Fibroblast of the aortic adventitia (primary cell): ENCODE results near the gene FAM131A. TPM values are rescaled to one million over a fixed set of nuclear protein-coding genes. Genes with fewer than 3 reads are reported as not detected.
A peak's percentile ranks its signal among the peaks of the same experiment; 100 is the strongest.

ENCODE experiments used
- DNase-seq: peaks from one replicate; pipeline ENCODE4 v3.0.0-alpha.2; 2010; ENCODE audit warnings: low read depth
- H3K4me3 ChIP-seq: 2 replicates; pipeline ENCODE4 v1.5.1; 2011; ENCODE audit warnings: low read depth, mild to moderate bottlenecking, control low read depth, low read length, moderate library complexity
- CTCF ChIP-seq: IDR thresholded peaks from 2 replicates; pipeline ENCODE4 v1.5.1; 2011; ENCODE audit warnings: mild to moderate bottlenecking, low read length, control low read depth, inconsistent platforms; ENCODE audit not compliant: insufficient read depth
- total RNA-seq: library from RNA; depleted of rRNA; stranded (reverse); fragments of >200 nt; gene quantifications from 2 replicates; pipeline ENCODE4 v1.2.3, GENCODE V29; 2012; ENCODE audit warnings: low replicate concordance

The FAM131A gene
- total RNA-seq: 14.0 and 19.1 TPM in 2 replicates

- peak; percentile 87 for DNase-seq
- TF ChIP-seq CTCF: no peak
- peak within 1 kb of the TSS; percentile 77 for H3K4me3 ChIP-seq
Observed at GRCh38 chr3:184337399-184337714, at the start of gene FAM131A. FAM131A (plus strand) TSS chr3:184337600; CDS start chr3:184337631, 31 bp downstream.

- H3K4me3 ChIP-seq: no peak overlapping the region
- peak; percentile 59 for TF ChIP-seq CTCF
- DNase-seq: peak; percentile 60
Observed at GRCh38 chr3:184289426-184289938, 47.9 kb upstream of the FAM131A start.

GRCh38 chr3:184290331-184290730 lies 47.1 kb upstream of the FAM131A start:
- DNase-seq: no peak
- H3K4me3 ChIP-seq: no peak overlapping the region
- no peak for TF ChIP-seq CTCF

GRCh38 chr3:184291044-184291737 lies 46.2 kb upstream of the FAM131A start:
- no peak overlapping the region for H3K4me3 ChIP-seq
- DNase-seq: no peak
- no peak for TF ChIP-seq CTCF

- TF ChIP-seq CTCF: no peak
- no peak for DNase-seq
- H3K4me3 ChIP-seq: no peak overlapping the region
Observed at GRCh38 chr3:184291738-184292445, 45.5 kb upstream of the FAM131A start.

GRCh38 chr3:184295771-184296170 lies 41.6 kb upstream of the FAM131A start:
- no peak for TF ChIP-seq CTCF
- no peak overlapping the region for H3K4me3 ChIP-seq
- no peak for DNase-seq
